ENCODE measurements around the gene CCL16. TPM values are rescaled to one million over a fixed set of nuclear protein-coding genes. Genes with fewer than 3 reads are reported as not detected.

The CCL16 gene
- total RNA-seq = not detected in 2 replicates
- long read RNA-seq = 0 reads

- no peak within 1 kb of the TSS for H3K27ac Mint-ChIP-seq (ENCODE audit: unreplicated experiment)
- no peaks in the 10 kb centered on the region for H3K4me1 Mint-ChIP-seq (ENCODE audit: unreplicated experiment)
- TF ChIP-seq CTCF (IDR thresholded peaks at IDR 0.05) = no peak
- H3K27me3 Mint-ChIP-seq (ENCODE audit: unreplicated experiment) = peaks cover 3% of the 10 kb centered on the region
- no peak for DNase-seq (ENCODE audit: extremely low spot score, unreplicated experiment)
- no peak within 1 kb of the TSS for H3K4me3 Mint-ChIP-seq (ENCODE audit: unreplicated experiment)
- H3K9me3 Mint-ChIP-seq (ENCODE audit: unreplicated experiment) = no peaks in the 10 kb centered on the region
- H3K36me3 Mint-ChIP-seq (ENCODE audit: unreplicated experiment) = no peaks in the 10 kb centered on the region
Measured at GRCh38 chr17:35981246-35981645, at the start of gene CCL16. Gene CCL16 (minus strand): TSS chr17:35981497. CDS start chr17:35981420, 77 bp downstream.

GRCh38 chr17:36030956-36031355 lies 49.7 kb upstream of the CCL16 start:
- Mint-ChIP-seq H3K9me3 (ENCODE audit: unreplicated experiment) (no peaks in the 10 kb centered on the region), H3K4me1 (ENCODE audit: unreplicated experiment) (no peaks in the 10 kb centered on the region), H3K27ac (ENCODE audit: unreplicated experiment) (no peak overlapping the region), H3K36me3 (ENCODE audit: unreplicated experiment) (no peaks in the 10 kb centered on the region), H3K4me3 (ENCODE audit: unreplicated experiment) (no peak overlapping the region), H3K27me3 (ENCODE audit: unreplicated experiment) (peaks cover 2% of the 10 kb centered on the region)
- TF ChIP-seq CTCF (IDR thresholded peaks at IDR 0.05) = no peak
- no peak for DNase-seq (ENCODE audit: extremely low spot score, unreplicated experiment)

GRCh38 chr17:36027761-36028160 lies 46.5 kb upstream of the CCL16 start:
- no peak overlapping the region for H3K4me3 Mint-ChIP-seq (ENCODE audit: unreplicated experiment)
- H3K27me3 Mint-ChIP-seq (ENCODE audit: unreplicated experiment) = peaks cover 2% of the 10 kb centered on the region
- H3K27ac Mint-ChIP-seq (ENCODE audit: unreplicated experiment) = no peak overlapping the region
- no peaks in the 10 kb centered on the region for H3K36me3 Mint-ChIP-seq (ENCODE audit: unreplicated experiment)
- no peak for TF ChIP-seq CTCF (IDR thresholded peaks at IDR 0.05)
- DNase-seq (ENCODE audit: extremely low spot score, unreplicated experiment) = no peak
- no peaks in the 10 kb centered on the region for H3K4me1 Mint-ChIP-seq (ENCODE audit: unreplicated experiment)
- no peaks in the 10 kb centered on the region for H3K9me3 Mint-ChIP-seq (ENCODE audit: unreplicated experiment)

- TF ChIP-seq CTCF (IDR thresholded peaks at IDR 0.05) = no peak
- Mint-ChIP-seq H3K27me3 (ENCODE audit: unreplicated experiment) (peaks cover 27% of the 10 kb centered on the region), H3K4me3 (ENCODE audit: unreplicated experiment) (no peak overlapping the region), H3K4me1 (ENCODE audit: unreplicated experiment) (no peaks in the 10 kb centered on the region), H3K9me3 (ENCODE audit: unreplicated experiment) (no peaks in the 10 kb centered on the region), H3K27ac (ENCODE audit: unreplicated experiment) (no peak overlapping the region), H3K36me3 (ENCODE audit: unreplicated experiment) (no peaks in the 10 kb centered on the region)
- no peak for DNase-seq (ENCODE audit: extremely low spot score, unreplicated experiment)
Measured at GRCh38 chr17:36024106-36024869, 43.0 kb upstream of the CCL16 start.

GRCh38 chr17:36019423-36019822 lies 38.1 kb upstream of the CCL16 start:
- TF ChIP-seq CTCF (IDR thresholded peaks at IDR 0.05) = no peak
- peaks cover 28% of the 10 kb centered on the region for H3K27me3 Mint-ChIP-seq (ENCODE audit: unreplicated experiment)
- no peak overlapping the region for H3K27ac Mint-ChIP-seq (ENCODE audit: unreplicated experiment)

More at GRCh38 chr17:36019423-36019822, 38.1 kb upstream of the CCL16 start:
- no peaks in the 10 kb centered on the region for H3K9me3 Mint-ChIP-seq (ENCODE audit: unreplicated experiment)
- no peak for DNase-seq (ENCODE audit: extremely low spot score, unreplicated experiment)
- H3K4me3 Mint-ChIP-seq (ENCODE audit: unreplicated experiment) = no peak overlapping the region
- H3K4me1 Mint-ChIP-seq (ENCODE audit: unreplicated experiment) = no peaks in the 10 kb centered on the region
- H3K36me3 Mint-ChIP-seq (ENCODE audit: unreplicated experiment) = no peaks in the 10 kb centered on the region
